ENCODE results near the gene KL. TPM values are rescaled to one million over a fixed set of nuclear protein-coding genes. Genes with fewer than 3 reads are reported as not detected.

The KL gene
- total RNA-seq, 2 donors from 2014 or later = 0.25 to 0.41 TPM

- no peaks in the 10 kb centered on the region for H3K9me3 Mint-ChIP-seq
- no peak overlapping the region for H3K27ac Mint-ChIP-seq
- DNase-seq (ENCODE audit: low spot score in 2 of 2) (no peak), ATAC-seq (no peak)
- no peaks in the 10 kb centered on the region for H3K36me3 Mint-ChIP-seq
Observed at GRCh38 chr13:33022986-33023385, 6.8 kb downstream of the KL start.

DNA sequence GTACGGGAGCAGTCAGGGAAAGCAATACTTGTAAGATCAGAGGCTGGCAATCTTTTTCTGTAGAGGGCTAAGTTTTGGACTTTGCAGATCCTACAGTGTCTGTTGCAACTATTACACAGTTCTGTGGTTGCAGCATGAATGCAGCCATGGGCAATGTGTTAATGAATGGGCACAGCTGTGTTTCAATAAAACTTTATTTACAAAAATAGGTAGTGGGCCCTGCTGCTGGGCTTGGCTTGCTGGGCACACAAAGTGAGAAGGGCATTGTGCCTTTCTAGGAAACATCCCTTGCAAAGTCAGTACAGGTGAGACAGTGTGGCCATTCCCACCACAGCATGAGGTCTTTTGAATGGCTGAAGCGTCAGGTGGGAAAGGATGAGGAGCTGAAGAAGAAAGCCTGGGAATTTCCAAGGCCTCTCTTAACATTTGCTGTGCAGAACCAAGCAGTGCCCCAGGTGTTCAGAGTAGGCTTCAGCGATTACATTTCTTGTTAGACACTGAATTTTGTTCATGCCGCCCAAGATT, 9.1 kb downstream of the KL start:
- DNase-seq (ENCODE audit: low spot score in 2 of 2) (no peak), ATAC-seq (no peak)
- no peak overlapping the region for H3K27ac Mint-ChIP-seq
- H3K9me3 Mint-ChIP-seq = no peaks in the 10 kb centered on the region
- H3K36me3 Mint-ChIP-seq = no peaks in the 10 kb centered on the region

GRCh38 chr13:33026489-33027152, 10.4 kb downstream of the KL start:
- DNase-seq (ENCODE audit: low spot score in 2 of 2) (no peak), ATAC-seq (no peak)
- Mint-ChIP-seq H3K9me3 (no peaks in the 10 kb centered on the region), H3K36me3 (no peaks in the 10 kb centered on the region), H3K27ac (no peak overlapping the region)

- Mint-ChIP-seq H3K36me3 (peaks cover 13% of the 10 kb centered on the region in 2 donors), H3K27ac (no peak overlapping the region), H3K9me3 (peaks cover 4 to 7% of the 10 kb centered on the region in 2 donors)
- DNase-seq (ENCODE audit: low spot score in 2 of 2) (no peak), ATAC-seq (no peak)
Observed at GRCh38 chr13:33028620-33029019, 12.4 kb downstream of the KL start.

DNA sequence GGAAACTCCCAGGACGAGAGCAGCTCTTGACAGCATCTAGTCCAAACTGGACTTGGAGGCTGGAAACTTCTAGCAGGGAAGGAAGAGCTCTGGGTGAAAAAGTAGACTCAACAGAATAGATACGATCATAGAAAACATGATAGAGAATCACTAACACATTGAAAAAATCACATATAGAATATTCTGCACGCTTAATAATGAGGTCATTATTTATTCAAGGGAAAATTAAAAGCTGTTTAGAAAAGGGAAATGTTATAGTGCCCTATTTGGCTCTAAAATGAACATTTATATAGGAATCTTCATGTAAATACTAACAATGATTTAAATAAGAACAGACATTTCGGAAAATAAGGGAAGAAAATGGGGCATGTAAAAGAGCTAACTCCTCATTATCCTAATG, 15.1 kb downstream of the KL start:
- DNase-seq (ENCODE audit: low spot score in 2 of 2) (no peak), ATAC-seq (no peak)
- H3K27ac Mint-ChIP-seq = no peak overlapping the region
- peaks cover 4 to 7% of the 10 kb centered on the region in 2 donors for H3K9me3 Mint-ChIP-seq
- H3K36me3 Mint-ChIP-seq = peaks cover 13 to 19% of the 10 kb centered on the region in 2 donors

- Mint-ChIP-seq H3K27ac (no peak overlapping the region), H3K9me3 (peaks cover 4 to 7% of the 10 kb centered on the region in 2 donors), H3K36me3 (peaks cover 13 to 19% of the 10 kb centered on the region in 2 donors)
- no peak for ATAC-seq
- DNase-seq (ENCODE audit: low spot score in 2 of 2) = no peak
Observed at GRCh38 chr13:33032037-33032625, 15.9 kb downstream of the KL start.

GRCh38 chr13:33033051-33033812, 17.0 kb downstream of the KL start:
- ATAC-seq (peak; percentile 79 to 82), DNase-seq (ENCODE audit: low spot score in 2 of 2) (peak in 1 of 2 donors; percentile 25)
- peaks cover 13 to 19% of the 10 kb centered on the region in 2 donors for H3K36me3 Mint-ChIP-seq
- peak overlapping the region; percentile 76 to 92 for H3K27ac Mint-ChIP-seq
- H3K9me3 Mint-ChIP-seq = peaks cover 4 to 7% of the 10 kb centered on the region in 2 donors

DNA sequence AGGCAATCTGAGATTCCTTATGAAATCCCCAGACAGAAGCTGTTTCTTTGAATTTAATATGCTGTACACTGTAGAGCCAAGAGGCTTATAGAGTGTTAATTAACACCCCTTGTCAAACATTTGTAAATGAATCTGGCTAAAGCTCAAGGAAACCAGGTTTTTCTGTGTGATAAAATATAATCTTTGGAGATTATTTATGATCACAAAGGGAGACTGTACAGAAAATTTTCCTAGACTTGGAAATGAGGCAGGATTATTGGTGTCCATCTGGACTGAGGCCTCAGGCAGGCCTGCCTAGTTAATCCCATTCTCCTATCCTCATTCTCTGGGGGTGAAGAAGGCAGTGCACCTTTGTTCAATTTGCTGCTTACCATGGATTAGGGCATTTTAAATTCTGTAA, 17.8 kb downstream of the KL start:
- peaks cover 13 to 19% of the 10 kb centered on the region in 2 donors for H3K36me3 Mint-ChIP-seq
- DNase-seq (ENCODE audit: low spot score in 2 of 2) (no peak), ATAC-seq (no peak)
- peaks cover 4 to 7% of the 10 kb centered on the region in 2 donors for H3K9me3 Mint-ChIP-seq
- H3K27ac Mint-ChIP-seq = no peak overlapping the region

DNA sequence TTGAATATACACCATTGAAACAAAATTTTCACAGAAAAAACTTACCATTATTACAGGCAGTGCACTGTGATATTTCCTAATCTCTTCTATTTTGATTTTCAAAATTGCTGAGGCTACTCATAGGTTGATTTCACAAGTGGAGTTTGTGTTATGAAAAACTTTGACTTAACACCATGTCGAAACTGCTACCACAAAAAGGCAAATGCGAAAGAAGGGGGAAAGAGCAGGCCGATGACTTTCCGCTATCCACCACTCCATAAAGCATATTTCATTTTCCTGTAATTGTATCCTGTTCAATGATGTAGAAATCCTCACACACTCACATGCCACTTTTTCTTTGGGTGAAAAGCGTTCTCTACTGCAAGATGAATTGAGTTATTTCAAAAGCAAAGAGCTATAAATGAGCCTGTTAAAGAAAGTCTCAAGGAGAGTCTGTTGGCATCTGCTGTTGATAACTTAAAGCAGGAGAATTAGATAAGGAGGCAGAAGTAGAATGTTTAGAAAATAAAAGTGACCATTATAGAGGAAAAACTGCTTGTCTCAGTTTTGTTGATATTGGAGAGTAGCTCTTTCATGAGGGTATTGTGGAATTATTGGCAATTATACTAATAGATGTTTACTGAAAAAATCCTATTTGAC, 18.8 kb downstream of the KL start:
- DNase-seq (ENCODE audit: low spot score in 2 of 2) (no peak), ATAC-seq (no peak)
- peaks cover 4 to 7% of the 10 kb centered on the region in 2 donors for H3K9me3 Mint-ChIP-seq
- H3K27ac Mint-ChIP-seq = no peak overlapping the region
- peaks cover 13 to 19% of the 10 kb centered on the region in 2 donors for H3K36me3 Mint-ChIP-seq

- peaks cover 10 to 15% of the 10 kb centered on the region in 2 donors for H3K36me3 Mint-ChIP-seq
- H3K9me3 Mint-ChIP-seq = peaks cover 4% of the 10 kb centered on the region in 2 donors
- DNase-seq (ENCODE audit: low spot score in 2 of 2) = no peak
- no peak overlapping the region for H3K27ac Mint-ChIP-seq
- ATAC-seq = no peak
Observed at GRCh38 chr13:33037673-33038072, 21.4 kb downstream of the KL start.

GRCh38 chr13:33040090-33040489, 23.9 kb downstream of the KL start:
- no peak overlapping the region for H3K27ac Mint-ChIP-seq
- no peak for ATAC-seq
- no peaks in the 10 kb centered on the region for H3K36me3 Mint-ChIP-seq
- no peaks in the 10 kb centered on the region for H3K9me3 Mint-ChIP-seq
- DNase-seq (ENCODE audit: low spot score in 2 of 2) = no peak

GRCh38 chr13:33045851-33046592, 29.8 kb downstream of the KL start:
- H3K9me3 Mint-ChIP-seq = no peaks in the 10 kb centered on the region
- no peak overlapping the region for H3K27ac Mint-ChIP-seq
- H3K36me3 Mint-ChIP-seq = no peaks in the 10 kb centered on the region
- ATAC-seq = no peak
- no peak for DNase-seq (ENCODE audit: low spot score in 2 of 2)

DNA sequence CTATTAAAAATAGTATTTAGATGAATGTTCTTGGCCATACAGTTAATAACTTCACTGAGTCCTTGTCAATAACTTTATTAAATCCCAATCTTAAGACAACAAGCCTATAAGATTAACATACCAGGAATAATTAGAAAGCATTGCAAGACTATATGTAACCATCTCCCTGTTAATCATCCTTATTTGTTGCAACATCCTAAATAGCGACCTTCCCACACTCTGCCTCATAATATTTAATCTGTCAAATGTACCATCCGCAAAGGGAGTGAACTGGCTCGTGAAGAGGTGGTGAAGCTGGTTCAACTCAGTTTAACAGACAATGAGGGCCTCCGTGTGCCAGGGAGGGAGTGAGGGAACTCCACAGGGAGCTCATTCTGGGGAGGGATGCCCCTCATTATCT, 33.9 kb downstream of the KL start:
- Mint-ChIP-seq H3K27ac (no peak overlapping the region), H3K9me3 (no peaks in the 10 kb centered on the region)
- DNase-seq (ENCODE audit: low spot score in 2 of 2) = no peak

DNA sequence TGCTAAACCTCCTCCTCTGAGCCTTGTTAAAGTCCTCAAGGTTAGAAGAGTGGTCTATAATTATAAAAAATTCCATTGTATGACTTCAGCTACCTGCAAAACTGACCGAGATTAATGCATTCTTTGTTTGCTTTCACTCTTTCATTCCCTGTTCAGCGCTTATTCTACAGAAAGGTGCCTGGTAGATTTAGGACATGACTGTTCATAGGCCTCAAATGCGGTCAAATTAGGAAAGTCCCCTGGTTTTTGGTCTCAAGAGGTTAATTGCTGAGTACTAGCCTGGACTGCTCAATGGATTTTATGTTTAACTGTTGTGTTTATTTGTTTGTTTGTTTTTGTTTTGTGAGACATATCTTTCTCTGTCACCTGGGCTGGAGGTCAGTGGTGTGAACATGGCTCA, 35.4 kb downstream of the KL start:
- no peak for ATAC-seq

More for the DNA sequence above, 33.9 kb downstream of the KL start:
- no peak for ATAC-seq
- no peaks in the 10 kb centered on the region for H3K36me3 Mint-ChIP-seq

DNA sequence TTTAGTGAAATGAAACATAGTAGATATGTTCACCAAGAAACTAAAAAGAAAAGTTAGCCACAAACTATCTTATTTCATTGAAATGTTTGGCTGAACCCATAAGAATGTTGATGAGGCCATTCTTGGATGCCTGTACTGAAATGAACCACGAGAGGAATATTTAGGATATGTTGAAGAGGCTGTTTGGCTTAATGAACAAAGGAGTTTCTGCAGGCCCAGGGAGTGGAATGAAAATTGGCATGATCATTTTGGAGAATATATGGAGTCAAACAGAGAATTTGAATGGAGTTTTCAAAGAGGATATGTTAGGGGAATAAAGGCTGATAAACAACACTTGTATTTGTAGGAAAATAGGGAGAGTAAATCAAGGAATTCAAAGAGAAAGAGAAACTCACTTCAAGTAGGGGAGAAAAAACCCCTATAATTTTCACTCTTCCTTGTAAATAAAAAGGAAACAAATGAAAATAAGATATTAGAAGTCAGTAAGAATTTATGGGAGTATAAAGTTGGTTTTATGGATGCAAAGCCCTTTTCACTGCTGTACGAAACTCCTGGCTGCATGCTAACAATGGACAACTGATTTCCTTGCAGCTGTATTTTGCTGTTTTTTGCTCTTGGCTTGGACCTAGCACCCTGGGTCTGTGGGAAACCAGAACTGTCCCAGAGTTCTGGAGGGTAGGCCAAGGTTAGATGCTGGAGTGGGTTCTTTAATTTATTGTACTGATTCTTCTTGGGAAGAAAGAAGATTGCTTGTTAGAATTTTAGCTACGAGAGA, 36.5 kb downstream of the KL start:
- no peak for ATAC-seq
- DNase-seq (ENCODE audit: low spot score in 2 of 2) = no peak
- Mint-ChIP-seq H3K9me3 (no peaks in the 10 kb centered on the region), H3K36me3 (no peaks in the 10 kb centered on the region), H3K27ac (no peak overlapping the region)

More for the DNA sequence above, 35.4 kb downstream of the KL start:
- no peak for DNase-seq (ENCODE audit: low spot score in 2 of 2)
- Mint-ChIP-seq H3K9me3 (no peaks in the 10 kb centered on the region), H3K27ac (no peak overlapping the region), H3K36me3 (no peaks in the 10 kb centered on the region)
